Fibroblast of the aortic adventitia (primary cell): ENCODE results near the gene ARMC9. TPM values are rescaled to one million over a fixed set of nuclear protein-coding genes. Genes with fewer than 3 reads are reported as not detected.

Experiments used
- DNase-seq: peaks from one replicate; pipeline ENCODE4 v3.0.0-alpha.2; 2010; ENCODE audit warnings: low read depth
- H3K4me3 ChIP-seq: 2 replicates; pipeline ENCODE4 v1.5.1; 2011; ENCODE audit warnings: low read depth, mild to moderate bottlenecking, control low read depth, low read length, moderate library complexity
- CTCF ChIP-seq: IDR thresholded peaks from 2 replicates; pipeline ENCODE4 v1.5.1; 2011; ENCODE audit warnings: mild to moderate bottlenecking, low read length, control low read depth, inconsistent platforms; ENCODE audit not compliant: insufficient read depth
- total RNA-seq: library from RNA; depleted of rRNA; stranded (reverse); fragments of >200 nt; gene quantifications from 2 replicates; pipeline ENCODE4 v1.2.3, GENCODE V29; 2012; ENCODE audit warnings: low replicate concordance

ARMC9 gene
- total RNA-seq, 1 donor: 94.4 TPM

- no peak overlapping the region for H3K4me3 ChIP-seq
- no peak for DNase-seq
- TF ChIP-seq CTCF: no peak
Observed at GRCh38 chr2:231188506-231189170, 9.8 kb upstream of the ARMC9 start.

- no peak for TF ChIP-seq CTCF
- no peak for DNase-seq
- H3K4me3 ChIP-seq: no peak overlapping the region
Observed at GRCh38 chr2:231189171-231189530, 9.3 kb upstream of the ARMC9 start.

GRCh38 chr2:231189571-231190495 lies 8.6 kb upstream of the ARMC9 start:
- H3K4me3 ChIP-seq: peak overlapping the region; percentile 39
- no peak for TF ChIP-seq CTCF
- peak; percentile 84 for DNase-seq

GRCh38 chr2:231190531-231191197 lies 7.8 kb upstream of the ARMC9 start:
- DNase-seq: peak; percentile 71
- H3K4me3 ChIP-seq: peak overlapping the region; percentile 39
- peak; percentile 35 for TF ChIP-seq CTCF

GRCh38 chr2:231191896-231192872 lies 6.2 kb upstream of the ARMC9 start:
- peak; percentile 98 for DNase-seq
- H3K4me3 ChIP-seq: no peak overlapping the region
- peak; percentile 94 for TF ChIP-seq CTCF

GRCh38 chr2:231193216-231193615 lies 5.2 kb upstream of the ARMC9 start:
- H3K4me3 ChIP-seq: no peak overlapping the region
- no peak for TF ChIP-seq CTCF
- DNase-seq: no peak
